Stimulated activated CD8-positive, alpha-beta memory T cell treated with anti-CD3 and anti-CD28 coated beads, Interleukin-2, amount 100 ng/mL, for 1 hour (primary cell): ENCODE measurements around the gene ARL3.
A peak's percentile ranks its signal among the peaks of the same experiment; 100 is the strongest.

Experiments
- DNase-seq, 2 donors: peaks; one replicate each; pipeline ENCODE4 v3.0.0-alpha.2; 2020; ENCODE audit warnings: low read depth in 2 of 2

Gene ARL3

DNA sequence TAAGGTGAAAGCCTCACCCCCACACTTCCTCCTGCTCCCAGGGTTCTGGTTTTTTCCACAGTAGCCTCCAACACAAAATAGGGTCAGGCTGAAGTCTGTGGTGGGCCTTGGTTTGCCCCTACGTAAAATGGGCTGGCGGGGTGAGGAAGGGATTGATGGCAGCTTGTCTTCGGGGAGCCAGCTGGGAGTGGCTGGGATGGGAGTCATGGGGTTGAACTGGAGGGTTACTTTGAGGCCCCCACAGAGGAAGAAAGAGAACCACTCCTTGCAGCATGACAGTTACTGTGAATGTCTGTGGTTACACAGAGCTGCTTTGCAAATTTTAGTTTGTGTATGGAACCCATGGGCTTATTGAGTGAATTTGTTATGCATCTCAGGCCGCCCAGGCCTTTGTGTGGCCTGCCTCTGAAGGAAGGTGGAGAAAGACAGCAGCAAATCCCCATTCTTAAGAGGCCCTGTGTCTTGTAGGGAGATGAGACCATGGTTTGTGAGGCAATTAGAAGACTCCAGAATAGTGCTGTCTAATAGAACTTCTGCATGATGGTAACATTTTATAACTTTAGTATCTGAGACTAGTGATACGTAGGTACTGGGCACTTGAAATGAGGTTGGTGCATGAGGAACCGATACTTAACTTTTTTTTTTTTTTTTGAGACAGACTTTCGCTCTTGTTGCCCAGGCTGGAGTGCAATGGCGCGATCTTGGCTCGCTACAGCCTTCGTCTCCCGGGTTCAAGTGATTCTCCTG is 61.9 kb downstream of the ARL3 start:
- no peak for DNase-seq

- no peak for DNase-seq
Measured at GRCh38 chr10:102651455-102652169, 62.6 kb downstream of the ARL3 start.

GRCh38 chr10:102650655-102651454 is 63.3 kb downstream of the ARL3 start:
- no peak for DNase-seq

- DNase-seq, result no peak
Measured at GRCh38 chr10:102649797-102650654, 64.2 kb downstream of the ARL3 start.

DNA sequence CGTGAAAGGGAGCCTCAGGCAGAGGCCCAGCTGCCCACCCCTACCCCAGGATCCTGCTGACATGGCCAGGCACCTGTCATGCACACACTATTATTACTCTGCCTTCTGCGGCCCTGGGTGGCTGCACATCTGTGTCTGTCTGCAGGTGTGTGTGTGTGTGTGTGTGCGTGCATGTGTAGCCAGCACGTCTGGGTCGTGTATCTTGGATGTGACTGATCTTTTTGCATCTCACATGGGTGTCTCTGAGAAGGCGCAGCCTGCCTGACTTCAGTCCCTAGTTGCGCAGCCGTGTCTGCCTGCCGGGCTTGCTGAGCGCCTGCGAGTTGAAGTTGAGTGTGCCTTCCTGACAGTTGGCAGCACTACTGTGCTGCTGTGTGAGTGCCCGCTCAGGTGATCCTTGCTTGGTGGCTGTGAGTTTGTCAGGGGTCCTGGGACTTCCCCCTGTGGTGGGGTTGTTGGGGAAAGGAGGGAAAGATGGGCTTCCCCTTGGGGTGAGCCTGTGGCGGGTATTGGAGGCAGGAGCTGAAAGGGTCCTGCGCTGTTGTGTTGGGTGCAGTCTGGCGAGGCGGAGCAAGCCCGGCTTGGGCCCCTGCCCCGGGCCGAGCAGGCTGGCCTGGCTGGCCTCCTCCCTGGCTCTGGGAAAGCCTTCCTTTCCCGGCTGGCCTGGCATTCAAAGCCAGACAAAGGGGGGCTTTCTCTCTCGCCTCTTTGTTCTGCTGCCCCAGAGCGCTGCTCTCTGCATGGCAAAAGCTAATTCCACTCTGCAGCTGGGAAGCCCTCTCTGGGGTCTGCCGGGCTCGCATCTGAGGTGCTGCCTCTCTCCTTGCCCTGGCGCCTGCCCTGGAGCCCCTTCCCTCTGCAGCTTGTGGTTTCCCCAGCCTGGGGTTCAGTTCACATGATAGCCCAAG is 65.1 kb downstream of the ARL3 start:
- DNase-seq, result no peak

DNA sequence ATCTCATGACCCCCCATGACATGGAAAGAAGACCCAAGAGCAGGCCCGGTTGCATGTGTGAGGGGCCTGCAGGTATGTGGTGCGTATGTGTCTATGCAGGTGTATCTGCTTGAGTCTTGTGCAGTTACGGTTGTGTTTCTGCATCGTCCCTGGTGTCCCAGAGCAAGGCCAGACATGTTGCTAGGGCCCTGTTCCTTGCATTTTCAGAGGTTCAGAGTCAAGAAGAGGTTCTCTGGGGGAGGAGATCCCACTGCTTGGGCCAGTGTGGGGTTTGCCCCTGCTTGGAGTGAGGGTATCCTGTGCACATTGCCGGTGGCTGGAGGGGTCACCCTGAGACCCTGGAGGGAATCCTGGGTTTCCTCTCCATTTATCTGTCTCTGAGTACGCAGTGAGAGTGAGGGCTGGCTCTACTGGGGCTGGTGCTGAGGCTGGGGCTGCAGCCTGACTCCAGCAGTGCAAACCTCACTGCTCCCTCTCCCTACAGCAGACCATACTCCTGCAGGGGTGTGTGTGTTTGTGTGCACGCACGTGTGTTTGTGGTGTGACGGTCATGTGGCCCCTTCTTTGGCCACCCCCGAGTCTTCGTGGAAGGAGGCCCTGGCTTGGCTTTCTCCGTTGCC is 65.8 kb downstream of the ARL3 start:
- DNase-seq, result no peak

- DNase-seq, result no peak
Measured at GRCh38 chr10:102647443-102648268, 66.5 kb downstream of the ARL3 start.

DNA sequence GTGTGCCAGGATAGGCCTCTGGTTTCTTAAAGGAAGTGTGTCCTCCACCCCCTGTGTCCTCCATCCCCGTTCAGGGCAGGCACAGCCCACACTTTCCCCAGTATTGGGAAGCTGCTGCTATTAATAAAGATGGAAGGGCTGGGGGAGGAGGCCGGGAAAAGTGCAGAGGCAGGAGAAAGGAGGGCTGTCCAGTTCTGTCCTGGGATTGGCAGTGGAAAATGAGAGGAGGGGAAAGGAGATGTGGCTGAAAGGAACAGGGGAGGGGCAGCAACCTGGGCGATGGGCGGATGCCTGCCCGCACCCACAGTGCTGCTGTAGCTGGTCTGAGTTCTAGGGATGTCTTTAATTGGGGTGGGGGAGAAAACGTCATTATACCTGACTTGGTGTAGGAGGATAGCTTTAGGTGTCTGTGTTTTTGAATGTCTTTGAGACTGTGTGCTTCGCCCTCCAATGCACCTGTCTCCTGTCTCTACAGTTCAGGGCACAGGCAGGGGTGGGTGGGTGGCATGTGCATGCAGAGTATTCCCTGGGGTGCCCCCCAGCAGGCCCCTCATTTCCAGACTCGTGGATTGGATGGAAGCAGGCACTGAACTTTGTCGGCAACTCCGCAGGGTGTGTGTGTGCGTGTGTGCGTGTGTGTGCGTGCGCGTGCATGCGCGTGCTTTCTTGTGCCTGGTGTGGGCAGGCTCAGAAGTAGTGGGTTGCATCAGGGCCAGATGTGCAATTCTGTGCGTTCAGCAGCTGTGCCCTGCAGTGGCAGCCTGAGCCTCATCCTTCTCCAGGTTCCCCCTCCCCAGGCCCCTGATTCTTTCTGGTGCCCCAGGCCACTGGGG is 67.4 kb downstream of the ARL3 start:
- DNase-seq, result no peak

DNA sequence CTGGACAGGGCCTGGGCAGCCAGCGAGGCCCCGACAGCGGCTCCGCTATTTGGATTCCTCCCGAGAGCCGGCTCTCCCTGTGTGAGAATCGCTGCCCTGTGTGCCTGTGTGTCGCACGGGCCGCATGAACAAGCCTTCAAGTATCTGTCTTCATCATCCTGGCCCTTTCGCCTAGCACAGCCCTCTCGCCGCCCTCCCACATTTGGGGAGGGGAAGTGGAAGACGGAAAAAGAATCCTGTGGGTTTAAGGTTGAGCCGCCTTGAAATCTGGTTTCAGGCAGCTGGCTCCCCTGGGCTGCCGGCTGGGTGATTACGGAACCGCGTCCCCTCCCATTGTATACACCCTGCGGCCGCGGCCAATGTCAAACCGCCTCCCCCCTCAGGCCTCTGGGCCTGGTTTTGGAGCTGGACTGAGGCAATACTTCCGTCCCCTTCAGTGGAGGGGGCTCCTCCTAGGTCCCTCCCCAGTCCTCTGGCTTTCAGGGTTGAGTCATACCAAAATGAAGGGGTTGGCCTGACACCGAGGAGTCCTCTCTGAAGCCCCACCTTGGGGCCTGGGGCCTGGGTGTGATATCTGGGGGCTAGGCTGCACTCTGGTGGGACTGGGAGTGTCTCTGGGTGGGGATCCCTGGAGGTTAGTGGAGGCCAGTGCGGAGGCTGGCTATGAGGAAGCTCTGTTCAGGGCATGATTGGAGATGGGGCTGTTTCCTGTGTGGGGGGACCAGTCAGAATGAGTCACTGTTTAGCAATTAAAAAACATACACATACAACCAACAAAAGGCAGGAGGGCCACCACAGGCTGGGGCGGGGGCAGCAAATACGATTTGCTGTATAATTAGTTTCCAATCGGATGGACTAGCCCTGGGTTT is 68.2 kb downstream of the ARL3 start:
- peak; percentile 58 for DNase-seq

DNA sequence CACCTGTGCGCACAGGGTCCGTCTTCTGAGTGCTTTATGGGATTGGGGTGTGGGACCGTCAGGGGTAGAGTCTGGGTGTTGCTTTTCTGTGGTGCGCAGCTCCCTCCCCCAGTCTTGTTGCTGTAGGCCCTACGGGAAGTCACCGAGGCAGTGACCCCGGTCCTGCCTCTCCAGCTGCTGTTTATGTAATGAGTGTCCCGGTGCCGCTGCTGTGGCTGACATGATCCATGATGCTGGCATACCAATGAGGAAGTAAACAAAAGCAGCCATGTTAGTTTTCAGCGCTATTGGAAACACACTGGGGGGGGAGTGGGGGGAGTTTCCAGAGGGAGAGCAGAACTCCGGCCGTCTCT is 68.8 kb downstream of the ARL3 start:
- no peak for DNase-seq

- peak; percentile 58 to 65 for DNase-seq
Measured at GRCh38 chr10:102644646-102645387, 69.4 kb downstream of the ARL3 start.

GRCh38 chr10:102644066-102644645 is 70.0 kb downstream of the ARL3 start, which contains the start of gene TRIM8:
TRIM8 (plus strand) TSS chr10:102644479; CDS start chr10:102644618, 139 bp downstream.
- peak; percentile 29 to 34 for DNase-seq

DNA sequence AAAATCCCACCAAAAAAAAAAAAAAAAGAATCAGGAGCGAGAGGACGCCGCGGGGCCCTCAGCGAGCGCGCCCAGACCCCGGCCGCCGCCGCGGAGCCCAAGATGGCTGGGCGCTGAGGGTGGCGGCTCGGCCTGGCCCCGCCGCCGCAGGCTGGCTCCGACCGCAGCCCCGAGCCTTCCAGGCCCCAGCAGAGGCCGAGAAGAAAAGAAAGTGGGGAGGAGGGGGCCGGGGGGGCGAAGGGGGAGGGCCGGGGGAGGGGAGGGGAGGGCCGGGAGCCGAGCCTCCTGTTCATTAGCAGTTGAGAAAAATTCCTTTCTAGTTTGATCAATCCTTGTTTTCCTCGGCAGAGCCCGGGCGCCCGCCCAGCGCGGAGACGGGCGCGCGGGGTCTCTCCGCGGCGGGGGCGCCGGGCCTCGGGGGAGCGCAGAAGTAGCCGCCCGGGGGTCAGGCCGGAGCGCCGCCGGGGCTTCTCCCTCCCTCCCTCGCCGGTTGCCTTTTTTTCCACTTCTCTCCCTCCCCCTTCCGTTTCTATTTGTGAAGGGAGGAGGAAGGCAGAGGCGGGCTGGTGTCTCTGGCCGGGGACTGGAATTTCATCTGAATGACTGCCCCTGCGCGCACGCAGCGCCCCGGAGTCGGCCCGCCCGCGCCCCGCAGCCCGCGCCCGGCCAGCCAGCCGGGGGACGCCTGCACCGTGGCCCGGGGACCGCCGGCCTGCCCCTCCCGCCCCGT is 70.7 kb downstream of the ARL3 start:
- DNase-seq, result no peak

GRCh38 chr10:102642736-102643335 is 71.4 kb downstream of the ARL3 start:
- peak; percentile 24 to 36 for DNase-seq
